ENCODE results near the gene SGSM2.

DNA sequence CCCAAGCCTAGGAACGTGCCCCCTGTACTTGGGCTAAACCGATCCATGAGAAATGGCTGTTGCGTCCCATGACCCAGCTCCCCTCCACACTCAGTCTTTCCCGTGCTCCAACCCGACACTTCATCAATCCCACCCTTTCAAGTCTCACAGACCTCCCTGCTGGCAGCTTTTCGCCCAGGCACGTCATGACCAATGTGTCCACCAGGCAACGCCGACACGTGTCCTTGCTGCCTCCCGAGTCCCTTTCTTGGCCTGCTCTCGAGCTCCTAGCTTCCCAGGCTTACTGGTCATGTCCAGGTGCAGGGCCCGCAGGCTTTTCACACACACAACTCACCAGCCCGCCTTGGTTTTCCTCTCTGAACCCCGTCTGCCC, 51.4 kb downstream of the SGSM2 start:
- TF ChIP-seq ISL1 (CRISPR knock-in tag; IDR thresholded peaks at IDR 0.05) (no peak), ZFP3 (CRISPR knock-in tag; IDR thresholded peaks at IDR 0.05) (no peak), PATZ1 (CRISPR knock-in tag; IDR thresholded peaks at IDR 0.05; ENCODE audit: borderline replicate concordance) (no peak), ARNTL (CRISPR knock-in tag; IDR thresholded peaks at IDR 0.05; ENCODE audit: borderline replicate concordance, low read depth) (no peak), CSRNP3 (CRISPR knock-in tag; IDR thresholded peaks at IDR 0.05) (no peak), RARB (CRISPR knock-in tag; IDR thresholded peaks at IDR 0.05) (no peak), ZNF8 (CRISPR knock-in tag; IDR thresholded peaks at IDR 0.05) (no peak), GLIS3 (CRISPR knock-in tag; IDR thresholded peaks at IDR 0.05) (no peak), CSDC2 (CRISPR knock-in tag; IDR thresholded peaks at IDR 0.05) (no peak), TCF4 (CRISPR knock-in tag; IDR thresholded peaks at IDR 0.05; ENCODE audit: borderline replicate concordance) (no peak), PPARA (CRISPR knock-in tag; IDR thresholded peaks at IDR 0.05; ENCODE audit: borderline replicate concordance) (no peak)
- TF ChIP-seq, protein P1, sequence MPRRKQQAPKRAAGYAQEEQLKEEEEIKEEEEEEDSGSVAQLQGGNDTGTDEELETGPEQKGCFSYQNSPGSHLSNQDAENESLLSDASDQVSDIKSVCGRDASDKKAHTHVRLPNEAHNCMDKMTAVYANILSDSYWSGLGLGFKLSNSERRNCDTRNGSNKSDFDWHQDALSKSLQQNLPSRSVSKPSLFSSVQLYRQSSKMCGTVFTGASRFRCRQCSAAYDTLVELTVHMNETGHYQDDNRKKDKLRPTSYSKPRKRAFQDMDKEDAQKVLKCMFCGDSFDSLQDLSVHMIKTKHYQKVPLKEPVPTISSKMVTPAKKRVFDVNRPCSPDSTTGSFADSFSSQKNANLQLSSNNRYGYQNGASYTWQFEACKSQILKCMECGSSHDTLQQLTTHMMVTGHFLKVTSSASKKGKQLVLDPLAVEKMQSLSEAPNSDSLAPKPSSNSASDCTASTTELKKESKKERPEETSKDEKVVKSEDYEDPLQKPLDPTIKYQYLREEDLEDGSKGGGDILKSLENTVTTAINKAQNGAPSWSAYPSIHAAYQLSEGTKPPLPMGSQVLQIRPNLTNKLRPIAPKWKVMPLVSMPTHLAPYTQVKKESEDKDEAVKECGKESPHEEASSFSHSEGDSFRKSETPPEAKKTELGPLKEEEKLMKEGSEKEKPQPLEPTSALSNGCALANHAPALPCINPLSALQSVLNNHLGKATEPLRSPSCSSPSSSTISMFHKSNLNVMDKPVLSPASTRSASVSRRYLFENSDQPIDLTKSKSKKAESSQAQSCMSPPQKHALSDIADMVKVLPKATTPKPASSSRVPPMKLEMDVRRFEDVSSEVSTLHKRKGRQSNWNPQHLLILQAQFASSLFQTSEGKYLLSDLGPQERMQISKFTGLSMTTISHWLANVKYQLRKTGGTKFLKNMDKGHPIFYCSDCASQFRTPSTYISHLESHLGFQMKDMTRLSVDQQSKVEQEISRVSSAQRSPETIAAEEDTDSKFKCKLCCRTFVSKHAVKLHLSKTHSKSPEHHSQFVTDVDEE (CRISPR knock-in tag; IDR thresholded peaks at IDR 0.05), result no peak
- TF ChIP-seq, protein P2, sequence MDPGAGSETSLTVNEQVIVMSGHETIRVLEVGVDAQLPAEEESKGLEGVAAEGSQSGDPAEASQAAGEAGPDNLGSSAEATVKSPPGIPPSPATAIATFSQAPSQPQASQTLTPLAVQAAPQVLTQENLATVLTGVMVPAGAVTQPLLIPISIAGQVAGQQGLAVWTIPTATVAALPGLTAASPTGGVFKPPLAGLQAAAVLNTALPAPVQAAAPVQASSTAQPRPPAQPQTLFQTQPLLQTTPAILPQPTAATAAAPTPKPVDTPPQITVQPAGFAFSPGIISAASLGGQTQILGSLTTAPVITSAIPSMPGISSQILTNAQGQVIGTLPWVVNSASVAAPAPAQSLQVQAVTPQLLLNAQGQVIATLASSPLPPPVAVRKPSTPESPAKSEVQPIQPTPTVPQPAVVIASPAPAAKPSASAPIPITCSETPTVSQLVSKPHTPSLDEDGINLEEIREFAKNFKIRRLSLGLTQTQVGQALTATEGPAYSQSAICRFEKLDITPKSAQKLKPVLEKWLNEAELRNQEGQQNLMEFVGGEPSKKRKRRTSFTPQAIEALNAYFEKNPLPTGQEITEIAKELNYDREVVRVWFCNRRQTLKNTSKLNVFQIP (CRISPR knock-in tag; IDR thresholded peaks at IDR 0.05; ENCODE audit: borderline replicate concordance, low read depth), result no peak
